IPS-11a (cell line): ENCODE results near the gene TSHZ2.
A peak's percentile ranks its signal among the peaks of the same experiment; 100 is the strongest.

Experiments
- H3K4me3 ChIP-seq: one replicate; pipeline ENCODE4 v1.5.1; 2013; ENCODE audit warnings: low read depth, low read length, control low read depth

The TSHZ2 gene, protein sequence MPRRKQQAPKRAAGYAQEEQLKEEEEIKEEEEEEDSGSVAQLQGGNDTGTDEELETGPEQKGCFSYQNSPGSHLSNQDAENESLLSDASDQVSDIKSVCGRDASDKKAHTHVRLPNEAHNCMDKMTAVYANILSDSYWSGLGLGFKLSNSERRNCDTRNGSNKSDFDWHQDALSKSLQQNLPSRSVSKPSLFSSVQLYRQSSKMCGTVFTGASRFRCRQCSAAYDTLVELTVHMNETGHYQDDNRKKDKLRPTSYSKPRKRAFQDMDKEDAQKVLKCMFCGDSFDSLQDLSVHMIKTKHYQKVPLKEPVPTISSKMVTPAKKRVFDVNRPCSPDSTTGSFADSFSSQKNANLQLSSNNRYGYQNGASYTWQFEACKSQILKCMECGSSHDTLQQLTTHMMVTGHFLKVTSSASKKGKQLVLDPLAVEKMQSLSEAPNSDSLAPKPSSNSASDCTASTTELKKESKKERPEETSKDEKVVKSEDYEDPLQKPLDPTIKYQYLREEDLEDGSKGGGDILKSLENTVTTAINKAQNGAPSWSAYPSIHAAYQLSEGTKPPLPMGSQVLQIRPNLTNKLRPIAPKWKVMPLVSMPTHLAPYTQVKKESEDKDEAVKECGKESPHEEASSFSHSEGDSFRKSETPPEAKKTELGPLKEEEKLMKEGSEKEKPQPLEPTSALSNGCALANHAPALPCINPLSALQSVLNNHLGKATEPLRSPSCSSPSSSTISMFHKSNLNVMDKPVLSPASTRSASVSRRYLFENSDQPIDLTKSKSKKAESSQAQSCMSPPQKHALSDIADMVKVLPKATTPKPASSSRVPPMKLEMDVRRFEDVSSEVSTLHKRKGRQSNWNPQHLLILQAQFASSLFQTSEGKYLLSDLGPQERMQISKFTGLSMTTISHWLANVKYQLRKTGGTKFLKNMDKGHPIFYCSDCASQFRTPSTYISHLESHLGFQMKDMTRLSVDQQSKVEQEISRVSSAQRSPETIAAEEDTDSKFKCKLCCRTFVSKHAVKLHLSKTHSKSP (N-terminal part only)

DNA sequence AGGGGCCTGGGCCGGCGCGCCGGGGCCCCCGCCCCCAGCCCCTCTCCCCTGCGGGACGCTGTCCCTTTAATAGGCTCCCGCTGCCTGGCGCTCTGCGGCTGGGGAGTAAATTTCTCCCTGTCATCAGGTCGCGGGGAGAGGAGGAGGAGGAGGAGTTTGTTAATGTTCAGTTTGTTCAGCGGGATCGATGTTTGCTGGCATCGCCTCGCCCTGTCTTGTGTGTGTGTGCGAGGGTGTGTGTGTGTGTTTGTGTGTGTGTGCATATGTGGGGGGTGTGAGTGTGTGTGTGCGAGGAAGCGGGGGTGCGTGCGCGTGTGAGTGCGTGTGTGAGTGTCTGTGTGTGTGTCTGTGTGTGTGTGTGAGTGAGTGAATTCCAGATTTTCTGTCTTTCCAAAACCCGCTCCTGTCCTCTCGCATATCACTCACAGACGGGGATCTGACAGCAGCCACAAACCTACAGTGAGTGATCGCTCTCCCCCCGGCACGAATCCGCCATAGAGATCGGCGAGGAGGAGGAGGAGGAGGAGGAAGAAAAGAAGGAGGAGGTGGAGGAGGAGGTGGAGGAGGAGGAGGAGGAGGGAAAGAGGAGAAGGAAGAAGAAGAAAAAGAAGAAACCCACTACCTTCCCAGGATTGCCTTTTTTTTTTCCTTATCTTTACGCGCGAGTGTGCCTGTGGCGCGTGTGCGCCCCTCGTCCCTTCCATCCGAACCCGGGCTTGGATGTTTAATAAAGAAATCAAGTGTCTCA, at the start of gene TSHZ2:
TSS of gene TSHZ2 (plus strand) at position 169 of the 748 bp plus-strand sequence. CDS start 936 bp downstream, outside the sequence.
- H3K4me3 ChIP-seq = peak within 1 kb of the TSS; percentile 73

DNA sequence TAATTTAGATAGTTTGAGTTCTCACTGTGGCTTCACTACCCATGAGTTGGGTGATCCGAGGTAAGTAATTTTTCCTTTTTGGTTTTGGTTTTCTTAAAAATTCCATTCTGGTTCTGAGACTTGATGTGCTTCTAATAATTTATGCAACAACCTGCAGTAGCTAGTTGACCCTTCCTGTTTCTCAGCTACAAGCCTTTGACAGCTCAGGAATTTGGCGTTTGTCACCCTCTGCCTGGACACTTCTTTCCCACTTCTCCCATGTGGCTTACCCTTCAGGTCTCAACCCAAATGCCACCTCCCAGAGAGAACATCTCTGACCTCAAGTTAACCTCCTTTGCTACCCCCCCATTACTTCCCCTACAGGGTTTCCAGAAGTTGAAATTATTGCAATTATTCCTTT, 49.7 kb upstream of the TSHZ2 start:
- no peak overlapping the region for H3K4me3 ChIP-seq

DNA sequence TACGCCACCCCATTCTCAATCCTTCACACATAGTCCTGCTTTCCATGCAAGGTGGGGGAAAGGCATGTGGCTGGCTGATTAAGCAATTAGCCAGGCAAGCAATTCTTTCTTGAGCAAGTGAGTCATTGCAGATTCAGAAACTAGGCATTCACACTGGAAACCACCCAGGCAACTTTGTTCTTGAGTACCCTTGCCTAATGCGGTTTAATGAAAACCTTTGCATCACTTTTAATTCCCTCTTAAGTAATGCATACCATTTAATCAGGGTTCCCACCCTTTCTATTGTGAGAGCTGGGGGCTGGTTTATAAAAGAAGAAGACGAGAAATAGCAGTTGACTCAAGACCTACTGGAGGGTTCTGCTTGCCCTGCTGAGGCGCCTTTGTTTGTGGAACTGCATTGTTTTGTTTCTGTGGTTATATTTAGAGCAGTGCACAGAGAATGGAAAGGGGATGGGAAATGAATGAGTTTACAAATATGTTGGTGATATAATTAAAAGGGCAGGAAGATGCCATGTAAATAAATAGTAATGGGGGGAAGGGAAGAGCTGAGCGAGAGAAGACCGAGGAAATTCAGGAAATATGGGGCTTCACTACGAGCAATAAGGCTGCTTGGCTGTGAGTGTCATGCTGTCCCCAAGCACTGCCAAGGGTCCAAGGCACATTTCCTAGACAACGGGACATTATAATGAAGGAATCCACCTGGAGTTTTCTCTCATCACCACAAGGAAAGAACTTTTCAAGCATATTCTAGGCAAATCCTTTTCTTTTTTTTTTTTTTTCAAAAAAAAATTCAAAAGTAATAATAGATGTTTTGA, 48.8 kb upstream of the TSHZ2 start:
- no peak overlapping the region for H3K4me3 ChIP-seq

DNA sequence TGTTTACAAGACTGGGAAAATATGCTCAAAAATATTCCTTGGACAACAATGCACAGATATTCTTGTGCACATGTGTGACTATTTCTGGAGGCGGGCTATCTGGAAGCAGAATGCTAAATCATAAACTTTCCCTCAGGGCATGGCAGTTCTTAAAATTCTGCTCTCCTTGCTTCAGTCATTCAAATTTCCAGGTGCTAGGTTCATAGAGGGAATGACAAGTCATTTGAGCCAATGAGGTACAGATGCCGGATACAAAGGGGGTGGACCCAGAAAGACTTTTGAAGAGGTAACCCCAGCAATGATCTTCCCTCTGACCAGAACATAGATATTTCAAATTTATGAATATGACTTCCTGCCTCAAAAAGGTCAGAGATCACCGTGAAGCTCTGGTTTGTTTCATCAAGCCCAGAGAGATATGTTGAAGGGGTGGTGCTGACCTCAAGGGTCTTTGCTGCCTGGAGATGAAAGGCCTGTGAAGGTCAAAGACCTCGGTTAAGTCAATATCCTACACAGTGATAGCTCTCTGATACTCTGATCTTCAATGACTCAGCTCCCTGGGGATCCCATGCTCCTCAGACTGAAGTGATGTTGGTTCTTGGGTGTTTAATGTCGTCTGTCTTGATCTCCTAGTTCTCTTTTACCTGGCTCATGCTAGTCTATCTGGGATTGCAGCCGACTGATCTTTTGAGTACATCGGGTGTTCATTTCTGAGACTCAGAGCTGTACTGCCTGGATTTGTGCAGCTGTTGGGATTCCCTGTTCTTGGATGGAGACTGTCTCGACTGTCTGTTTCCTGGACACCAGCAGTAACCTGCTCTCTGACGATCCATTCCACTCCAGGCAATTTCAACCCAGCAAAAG, 47.5 kb upstream of the TSHZ2 start:
- no peak overlapping the region for H3K4me3 ChIP-seq

DNA sequence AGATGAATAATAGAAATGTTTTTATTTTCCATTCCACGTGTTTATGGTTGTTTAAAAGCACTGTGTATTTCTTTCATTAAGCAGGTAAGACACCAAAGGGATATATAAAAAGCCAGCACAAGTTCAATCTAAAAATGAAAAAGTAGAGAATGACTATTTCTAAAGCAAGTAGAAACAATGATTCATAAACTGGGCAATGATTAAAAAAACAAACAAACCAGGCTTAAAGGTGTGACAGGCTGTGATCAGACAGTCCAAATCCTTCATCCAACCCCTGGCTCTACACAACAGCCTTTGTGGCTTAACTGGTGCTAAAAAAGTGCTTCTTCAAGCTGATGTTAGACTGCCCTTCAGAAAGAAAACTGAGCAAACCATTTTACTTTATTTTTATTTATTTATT, 45.7 kb upstream of the TSHZ2 start:
- no peak overlapping the region for H3K4me3 ChIP-seq

DNA sequence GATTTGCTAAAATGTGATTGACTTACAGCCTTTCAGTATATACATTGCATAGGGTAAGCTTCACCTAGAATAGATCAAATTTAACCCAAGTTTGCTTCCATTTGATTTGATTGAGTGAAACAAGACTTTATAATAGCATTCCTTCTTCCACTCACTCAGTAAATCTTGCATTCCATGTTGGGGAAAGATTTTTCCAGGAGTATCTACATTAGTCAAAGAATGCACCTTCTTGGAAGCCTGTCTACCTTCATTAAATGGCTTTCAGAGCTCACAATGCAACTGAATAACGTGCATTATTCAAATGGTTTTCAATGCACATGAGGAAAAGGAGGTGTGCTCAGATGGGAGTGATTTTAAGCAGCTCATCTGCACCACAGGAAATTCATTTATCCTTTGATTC, 38.3 kb upstream of the TSHZ2 start:
- no peak overlapping the region for H3K4me3 ChIP-seq

DNA sequence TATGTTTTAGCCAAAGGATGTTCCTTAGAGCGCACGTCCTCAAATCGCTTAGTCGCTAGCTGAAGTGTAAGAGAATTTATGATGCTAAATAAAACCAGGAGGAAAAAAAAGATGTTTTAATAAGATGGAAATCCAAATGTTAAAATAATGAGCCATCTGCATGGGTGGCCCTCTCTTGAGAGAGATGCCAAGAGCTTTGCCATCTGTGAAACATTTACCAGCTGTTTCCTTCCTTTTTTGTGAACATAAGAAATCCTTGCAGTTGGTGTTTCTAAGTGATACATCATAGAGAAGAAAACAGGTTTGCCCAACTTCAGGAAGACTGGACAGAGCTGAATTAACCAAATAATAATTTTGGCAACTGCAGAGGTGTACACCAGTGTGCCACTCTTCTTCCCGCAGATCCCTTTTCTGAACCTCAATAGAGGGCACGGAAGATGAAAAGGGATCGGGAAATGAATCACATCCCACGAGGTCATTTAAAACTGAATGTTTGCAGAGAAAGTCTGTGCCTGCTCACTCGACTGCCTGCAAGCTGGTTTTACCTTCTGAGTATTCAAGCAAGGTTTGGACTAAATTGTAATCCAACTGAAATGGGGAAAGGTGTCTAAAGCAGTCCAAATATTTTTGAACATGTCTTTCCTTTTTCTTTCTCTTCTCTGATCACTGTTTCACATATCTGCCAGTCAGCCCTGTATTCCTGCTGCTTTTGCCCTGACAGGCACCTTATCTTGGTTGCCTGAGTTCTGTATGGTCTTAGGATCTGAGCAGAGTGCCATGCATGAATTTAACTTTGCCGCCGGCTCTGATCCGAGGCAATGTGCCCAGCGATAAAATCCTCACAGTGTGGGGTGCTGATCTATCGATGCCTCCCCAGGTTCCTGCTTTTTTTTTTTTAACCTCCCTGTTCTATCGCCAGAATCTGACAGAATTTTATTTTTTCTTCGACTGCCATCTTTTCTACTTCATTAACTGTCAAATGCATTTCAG, 35.5 kb upstream of the TSHZ2 start:
- H3K4me3 ChIP-seq = no peak overlapping the region

DNA sequence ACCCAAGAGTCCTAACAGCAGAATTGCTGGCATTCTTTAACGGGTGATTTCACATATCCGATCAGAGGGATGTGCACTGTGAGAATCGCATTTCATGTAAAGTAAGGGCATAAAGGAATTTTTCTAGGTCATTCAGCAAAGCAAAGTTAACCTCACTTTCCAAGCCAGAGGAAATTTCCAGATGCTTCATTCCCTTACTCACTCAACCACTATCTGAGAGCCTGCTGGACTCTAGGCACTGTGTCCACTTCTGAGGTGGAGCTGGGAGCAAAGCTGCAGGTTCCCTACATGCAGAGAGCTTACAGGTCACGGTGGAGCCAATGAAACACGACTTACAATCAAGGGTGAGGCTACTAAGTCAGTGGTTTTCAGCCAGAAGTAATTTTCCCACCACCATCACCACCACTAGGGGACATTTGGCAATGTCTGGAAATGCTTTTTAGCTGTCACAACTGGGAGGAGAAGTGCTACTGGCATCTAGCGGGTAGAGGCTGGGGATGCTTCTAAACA, 34.5 kb upstream of the TSHZ2 start:
- no peak overlapping the region for H3K4me3 ChIP-seq

DNA sequence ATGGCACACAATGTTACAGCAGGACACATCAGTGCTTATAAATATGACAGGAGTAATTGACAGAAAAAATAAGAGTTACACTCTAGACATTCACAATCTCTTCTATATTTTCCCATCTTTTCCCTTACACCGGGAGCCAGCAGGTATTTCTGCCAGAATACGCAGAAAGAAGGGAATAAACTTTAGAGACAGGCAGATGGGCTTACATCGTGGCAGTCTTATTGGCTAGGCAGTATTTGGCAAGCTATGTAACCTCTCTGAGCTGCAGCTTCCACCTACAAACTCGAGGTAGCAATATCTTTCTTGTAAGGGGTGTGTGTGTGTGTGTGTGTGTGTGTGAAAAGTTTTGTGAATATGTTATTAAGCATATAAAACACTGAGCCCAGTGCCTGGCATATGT, 33.0 kb upstream of the TSHZ2 start:
- H3K4me3 ChIP-seq = no peak overlapping the region

DNA sequence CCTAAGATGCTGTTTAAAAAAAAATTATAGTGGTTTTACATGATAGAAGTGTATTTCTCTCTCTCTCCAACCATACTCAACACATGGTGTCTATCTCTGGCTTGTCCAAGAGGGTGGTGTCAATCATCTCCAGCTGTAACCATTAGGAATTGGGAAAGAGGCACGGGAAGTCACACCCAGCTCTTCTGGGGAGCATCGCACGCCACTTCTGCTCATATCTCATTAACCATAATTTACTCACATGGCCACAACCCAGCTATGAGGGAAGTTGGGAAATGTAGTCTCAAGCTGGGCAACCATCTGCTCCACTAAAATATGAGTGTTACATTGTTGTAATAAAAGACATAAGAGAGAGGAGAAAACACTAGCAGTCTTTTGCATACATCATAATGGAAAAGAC, 30.4 kb upstream of the TSHZ2 start:
- no peak overlapping the region for H3K4me3 ChIP-seq

DNA sequence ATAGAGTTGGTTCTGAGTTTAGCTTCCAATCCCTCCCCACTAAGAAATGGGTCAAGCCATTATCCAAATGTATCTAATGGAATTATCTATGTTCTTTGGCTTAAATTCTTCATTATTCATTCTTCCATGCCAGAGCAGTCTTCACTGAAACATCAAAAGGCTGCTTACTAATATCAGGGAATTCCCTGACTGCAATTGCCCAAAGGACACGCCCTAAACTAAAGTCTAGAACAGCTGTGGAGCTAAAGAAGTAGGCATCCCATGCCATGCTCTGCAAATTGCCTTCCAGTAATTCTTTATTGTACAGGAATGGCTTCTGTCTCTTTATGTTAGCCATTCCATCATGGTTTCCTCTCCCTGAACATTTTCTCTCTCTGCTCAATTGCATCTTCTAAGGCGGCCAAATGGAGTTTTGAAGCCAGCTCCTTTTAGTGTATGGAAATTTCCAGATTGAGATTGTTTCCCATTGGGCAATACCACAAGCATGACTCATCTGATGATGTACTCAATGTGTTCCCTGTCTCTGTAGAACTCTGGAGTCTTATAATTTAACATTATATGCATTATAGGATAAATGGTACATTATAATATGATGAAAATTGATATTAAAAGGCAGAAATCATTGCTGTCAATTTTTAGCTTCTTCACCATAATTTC, 28.8 kb upstream of the TSHZ2 start:
- H3K4me3 ChIP-seq = no peak overlapping the region

DNA sequence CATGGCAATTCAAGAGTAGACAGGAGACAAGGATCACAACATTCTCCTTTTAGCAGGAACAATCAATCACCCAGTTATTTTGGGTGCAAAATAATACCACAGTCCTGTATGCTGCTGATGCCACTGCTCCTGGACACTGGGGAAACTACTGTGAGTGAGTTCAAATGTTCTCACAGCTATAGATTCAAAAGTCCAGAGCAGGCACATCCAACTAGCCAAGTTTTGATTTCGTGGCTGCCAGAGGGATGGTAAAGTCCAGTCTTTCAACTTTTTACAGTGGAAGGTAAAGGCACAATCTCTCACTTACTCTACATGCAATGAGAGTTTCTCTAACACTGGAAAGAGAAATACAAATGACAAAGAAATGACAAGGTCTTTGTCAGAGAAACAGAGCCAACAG, 26.9 kb upstream of the TSHZ2 start:
- H3K4me3 ChIP-seq = no peak overlapping the region

DNA sequence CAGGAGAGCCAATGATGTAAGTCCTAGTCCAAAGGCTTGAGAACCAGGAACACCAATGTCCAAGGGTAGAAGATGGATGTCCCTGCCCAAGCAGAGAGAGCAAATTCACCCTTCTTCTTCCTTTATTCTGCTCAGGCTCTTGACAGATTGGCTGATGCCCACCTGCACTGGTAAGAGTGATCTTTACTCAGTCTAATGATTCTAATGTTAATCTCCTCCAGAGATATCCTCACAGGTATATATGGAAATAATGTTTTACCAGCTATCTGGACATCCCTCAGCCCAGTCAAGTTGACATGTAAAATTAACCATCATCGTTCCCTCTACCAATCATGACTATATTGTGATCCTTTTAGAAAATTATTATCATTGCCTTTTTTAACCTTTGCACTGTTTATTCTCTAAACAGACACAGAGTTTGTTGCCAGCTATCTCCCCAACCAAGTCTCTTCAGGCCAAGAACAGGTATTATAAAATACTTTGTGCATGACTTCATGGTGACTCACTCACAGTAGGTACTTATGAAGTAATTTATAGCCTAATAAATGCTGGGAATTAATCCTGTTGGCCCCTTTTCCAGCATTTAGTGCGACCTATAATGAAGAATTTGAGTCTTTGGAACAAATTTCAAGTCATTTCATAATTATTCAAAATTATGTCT, 26.2 kb upstream of the TSHZ2 start:
- no peak overlapping the region for H3K4me3 ChIP-seq

DNA sequence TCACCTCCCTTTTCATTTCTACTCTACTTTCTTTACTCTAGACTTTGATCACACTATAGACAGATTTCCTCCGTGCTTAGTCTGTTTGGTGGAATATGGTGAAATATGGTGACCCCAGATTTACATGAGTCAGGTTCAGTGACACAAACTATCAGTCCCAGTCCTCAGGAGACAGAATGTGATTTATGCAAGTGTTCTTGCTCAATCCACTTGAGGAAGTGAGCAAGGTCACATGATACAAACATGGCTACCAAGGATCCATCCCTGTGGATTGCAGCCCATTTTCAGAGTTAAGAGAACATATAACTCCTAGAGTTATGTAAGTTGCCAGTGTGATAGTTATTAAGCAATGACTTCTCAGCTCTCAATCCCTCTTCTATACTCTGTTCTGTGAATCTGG, 23.7 kb upstream of the TSHZ2 start:
- no peak overlapping the region for H3K4me3 ChIP-seq

DNA sequence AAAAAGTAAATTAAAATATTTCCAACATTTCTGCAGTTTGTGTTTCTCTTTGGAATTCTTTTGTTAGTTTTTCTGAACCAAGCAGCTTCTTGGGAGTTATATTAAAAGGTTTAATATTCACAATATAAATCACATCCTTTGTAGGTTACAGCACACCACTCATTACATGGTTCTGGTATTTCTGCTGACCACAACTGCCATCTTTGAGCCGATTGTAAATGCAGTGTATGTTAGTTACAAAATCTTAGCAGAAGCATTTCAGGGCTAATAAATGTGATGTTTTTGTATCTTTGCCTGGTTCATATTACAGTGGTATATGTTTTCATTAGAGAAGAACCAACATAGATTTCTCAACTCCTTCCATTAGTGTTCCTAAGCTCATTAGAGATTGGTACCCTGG, 19.1 kb upstream of the TSHZ2 start:
- no peak overlapping the region for H3K4me3 ChIP-seq

DNA sequence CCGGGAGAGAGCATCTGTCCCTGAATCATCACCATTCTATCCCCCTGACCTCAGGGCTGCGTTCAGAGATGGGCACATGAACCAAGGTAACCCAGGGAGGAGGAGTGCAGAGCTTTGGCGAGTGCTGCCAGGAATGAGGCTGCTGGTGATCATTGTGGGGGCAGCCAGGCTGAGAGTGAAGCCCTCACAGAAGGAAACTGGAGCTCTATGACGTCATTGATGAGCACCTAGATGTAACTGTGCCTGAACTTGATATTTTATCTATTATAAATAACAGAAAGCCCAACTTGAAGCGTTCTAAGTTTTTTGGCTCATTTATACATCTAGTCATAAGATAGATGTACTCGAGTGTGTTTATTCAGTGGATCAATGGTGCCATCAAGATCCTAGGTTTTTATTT, 17.3 kb upstream of the TSHZ2 start:
- no peak overlapping the region for H3K4me3 ChIP-seq

DNA sequence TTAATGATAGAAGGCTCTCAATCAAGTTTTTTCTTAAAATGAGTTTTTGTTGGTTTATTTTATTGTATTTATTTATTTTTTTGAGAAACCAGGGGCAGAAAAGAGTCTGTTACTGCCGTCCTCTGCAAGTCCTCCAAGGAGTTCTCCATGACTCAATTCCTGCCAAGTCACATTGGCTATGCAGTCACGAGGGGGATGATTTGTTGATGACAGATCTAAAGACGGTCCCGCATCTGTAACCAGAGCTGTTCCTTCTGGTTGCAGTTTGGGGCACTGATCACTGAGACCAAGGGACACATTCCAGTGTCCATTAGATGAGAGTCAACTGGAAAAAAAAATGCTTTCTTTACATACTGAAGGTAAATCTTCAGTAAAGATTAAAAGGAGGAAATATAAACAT, 13.9 kb upstream of the TSHZ2 start:
- H3K4me3 ChIP-seq = no peak overlapping the region
